PC-3 (cell line): ENCODE measurements around the gene UBXN1.

Experiments
- CTCF ChIP-seq: fragments of 300-600 bp; sonication (generic); conservative IDR thresholded peaks from 2 replicates; pipeline ENCODE4 v1.5.1; 2017; ENCODE audit warnings: antibody characterized with exemption, low read depth, mild to moderate bottlenecking, low read length
- EZH2 ChIP-seq: fragments of 300-600 bp; sonication (generic); IDR thresholded peaks from one replicate; pipeline ENCODE4 v1.6.1; 2017; ENCODE audit warnings: antibody characterized with exemption, mild to moderate bottlenecking, low read length; ENCODE audit not compliant: unreplicated experiment

- TF ChIP-seq CTCF, result no peak
- no peak for TF ChIP-seq EZH2
These were observed 32.7 kb downstream of the UBXN1 start, which contains the start of gene GANAB for GRCh38 chr11:62645946-62646824.
